HUES48 (cell line): ENCODE data around the gene DEPP1.
A peak's percentile ranks its signal among the peaks of the same experiment; 100 is the strongest.

Experiments
- H3K27ac ChIP-seq: one replicate; pipeline ENCODE4 v1.7.0; 2013; ENCODE audit warnings: low read depth, low read length, inconsistent platforms
- H3K27me3 ChIP-seq: 2 replicates; pipeline ENCODE4 v1.6.1; 2013; ENCODE audit warnings: mild to moderate bottlenecking, low read length; ENCODE audit not compliant: control insufficient read depth, insufficient read depth
- H3K36me3 ChIP-seq: 2 replicates; pipeline ENCODE4 v1.6.1; 2013; ENCODE audit warnings: low read length; ENCODE audit not compliant: control insufficient read depth, insufficient read depth
- H3K4me1 ChIP-seq: 2 replicates; pipeline ENCODE4 v1.6.1; 2013; ENCODE audit warnings: mild to moderate bottlenecking, low read length; ENCODE audit not compliant: control insufficient read depth, insufficient read depth
- H3K4me3 ChIP-seq: 2 replicates; pipeline ENCODE4 v1.5.1; 2013; ENCODE audit warnings: mild to moderate bottlenecking, low read depth, low read length
- H3K9ac ChIP-seq: 2 replicates; pipeline ENCODE4 v1.6.1; 2013; ENCODE audit warnings: mild to moderate bottlenecking, low read depth, low read length, moderate library complexity
- H3K9me3 ChIP-seq: 2 replicates; pipeline ENCODE4 v1.6.1; 2013; ENCODE audit warnings: low read length; ENCODE audit not compliant: control insufficient read depth, insufficient read depth

DEPP1 gene

DNA sequence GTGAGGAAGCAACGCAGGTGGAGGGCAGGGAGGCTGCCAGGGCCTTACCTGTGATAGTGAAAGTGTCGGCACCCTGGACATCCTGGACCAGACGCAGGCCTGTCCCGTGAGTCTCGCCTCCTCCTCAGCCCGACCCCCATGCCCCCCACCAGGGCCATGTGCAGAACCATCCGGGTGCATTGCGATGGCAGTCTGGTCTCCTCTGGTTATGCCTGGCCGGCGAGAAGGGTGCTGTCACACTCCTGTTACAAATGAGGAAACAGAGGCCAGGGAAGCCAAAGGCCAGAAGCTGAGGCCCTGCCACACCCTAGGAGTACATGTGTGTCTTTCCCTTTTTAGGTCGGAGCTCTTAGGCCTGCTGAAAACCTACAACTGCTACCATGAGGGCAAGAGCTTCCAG, 7.2 kb downstream of the DEPP1 start:
- no peak overlapping the region for H3K27ac ChIP-seq
- no peaks in the 10 kb centered on the region for H3K27me3 ChIP-seq
- H3K36me3 ChIP-seq = no peaks in the 10 kb centered on the region; the same call in 1 of the 2 replicates
- no peak overlapping the region for H3K9ac ChIP-seq
- H3K4me1 ChIP-seq = peaks cover 31% of the 10 kb centered on the region
- no peaks in the 10 kb centered on the region for H3K9me3 ChIP-seq
- H3K4me3 ChIP-seq = no peak overlapping the region

DNA sequence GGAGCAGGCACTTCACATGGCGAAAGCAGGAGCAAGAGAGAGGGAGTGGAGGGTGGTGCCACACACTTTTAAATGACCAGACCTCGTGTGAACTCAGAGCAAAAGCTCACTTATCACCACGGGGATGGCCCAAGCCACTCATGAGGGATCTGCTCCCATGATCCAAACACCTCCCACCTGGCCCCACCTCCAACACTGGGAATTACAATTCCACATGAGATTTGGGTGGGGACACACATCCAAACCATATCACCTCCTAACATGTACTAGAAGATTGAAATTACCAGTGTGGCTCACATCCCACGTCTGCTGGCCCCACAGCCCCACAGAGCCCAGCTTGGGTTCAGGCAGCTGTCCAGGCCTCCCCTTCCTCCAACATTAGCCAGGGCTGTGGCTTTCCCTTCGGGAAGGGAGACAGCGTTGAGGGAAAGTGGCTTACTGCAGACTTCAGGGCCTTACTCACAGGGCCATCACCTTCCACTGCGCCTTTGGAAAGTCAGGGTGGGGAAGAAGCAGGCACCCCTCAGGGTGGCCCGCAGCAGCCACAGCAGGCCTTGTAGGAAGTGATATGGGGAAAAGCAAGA, 7.7 kb downstream of the DEPP1 start:
- H3K4me3 ChIP-seq = no peak overlapping the region
- H3K9ac ChIP-seq = no peak overlapping the region
- peaks cover 26% of the 10 kb centered on the region for H3K4me1 ChIP-seq
- no peak overlapping the region for H3K27ac ChIP-seq
- H3K27me3 ChIP-seq = no peaks in the 10 kb centered on the region
- no peaks in the 10 kb centered on the region; the same call in 1 of the 2 replicates for H3K36me3 ChIP-seq
- no peaks in the 10 kb centered on the region for H3K9me3 ChIP-seq

DNA sequence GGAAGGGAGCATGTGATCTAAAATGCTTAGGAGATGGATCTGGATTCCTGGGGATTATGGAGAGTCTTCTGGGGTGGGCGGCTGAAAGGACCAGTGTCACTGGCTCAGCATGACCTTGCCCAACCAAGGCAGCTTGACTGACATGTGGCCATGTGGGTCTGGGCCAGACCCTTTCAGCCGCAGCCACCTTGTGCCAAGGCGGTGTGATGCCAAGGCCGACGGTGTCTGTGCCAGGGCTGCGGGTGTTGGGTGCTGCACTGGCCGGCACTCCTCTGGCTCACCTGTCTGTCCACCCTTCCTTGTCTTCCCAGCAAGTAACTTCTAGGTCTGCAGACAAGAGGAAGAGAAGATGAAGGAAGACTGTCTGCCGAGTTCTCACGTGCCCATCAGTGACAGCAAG, 8.8 kb downstream of the DEPP1 start:
- Histone ChIP-seq H3K9ac (no peak overlapping the region), H3K4me1 (peaks cover 30% of the 10 kb centered on the region), H3K27me3 (no peaks in the 10 kb centered on the region), H3K9me3 (no peaks in the 10 kb centered on the region), H3K36me3 (no peaks in the 10 kb centered on the region; the same call in 1 of the 2 replicates), H3K4me3 (no peak overlapping the region), H3K27ac (no peak overlapping the region)

GRCh38 chr10:44968500-44969400, 9.9 kb downstream of the DEPP1 start:
- no peaks in the 10 kb centered on the region for H3K27me3 ChIP-seq
- H3K9me3 ChIP-seq = no peaks in the 10 kb centered on the region
- H3K4me1 ChIP-seq = peaks cover 30% of the 10 kb centered on the region
- no peak overlapping the region for H3K9ac ChIP-seq
- H3K36me3 ChIP-seq = no peaks in the 10 kb centered on the region; the same call in 1 of the 2 replicates
- H3K4me3 ChIP-seq = no peak overlapping the region
- no peak overlapping the region for H3K27ac ChIP-seq

GRCh38 chr10:44968091-44968490, 10.5 kb downstream of the DEPP1 start:
- Histone ChIP-seq H3K36me3 (no peaks in the 10 kb centered on the region; the same call in 1 of the 2 replicates), H3K27me3 (no peaks in the 10 kb centered on the region), H3K27ac (no peak overlapping the region), H3K4me3 (no peak overlapping the region), H3K4me1 (peaks cover 30% of the 10 kb centered on the region), H3K9ac (no peak overlapping the region), H3K9me3 (no peaks in the 10 kb centered on the region)

GRCh38 chr10:44967616-44968015, 11.0 kb downstream of the DEPP1 start:
- Histone ChIP-seq H3K4me3 (no peak overlapping the region), H3K27ac (no peak overlapping the region), H3K9ac (no peak overlapping the region), H3K9me3 (no peaks in the 10 kb centered on the region), H3K4me1 (peaks cover 30% of the 10 kb centered on the region), H3K27me3 (no peaks in the 10 kb centered on the region), H3K36me3 (no peaks in the 10 kb centered on the region; the same call in 1 of the 2 replicates)

DNA sequence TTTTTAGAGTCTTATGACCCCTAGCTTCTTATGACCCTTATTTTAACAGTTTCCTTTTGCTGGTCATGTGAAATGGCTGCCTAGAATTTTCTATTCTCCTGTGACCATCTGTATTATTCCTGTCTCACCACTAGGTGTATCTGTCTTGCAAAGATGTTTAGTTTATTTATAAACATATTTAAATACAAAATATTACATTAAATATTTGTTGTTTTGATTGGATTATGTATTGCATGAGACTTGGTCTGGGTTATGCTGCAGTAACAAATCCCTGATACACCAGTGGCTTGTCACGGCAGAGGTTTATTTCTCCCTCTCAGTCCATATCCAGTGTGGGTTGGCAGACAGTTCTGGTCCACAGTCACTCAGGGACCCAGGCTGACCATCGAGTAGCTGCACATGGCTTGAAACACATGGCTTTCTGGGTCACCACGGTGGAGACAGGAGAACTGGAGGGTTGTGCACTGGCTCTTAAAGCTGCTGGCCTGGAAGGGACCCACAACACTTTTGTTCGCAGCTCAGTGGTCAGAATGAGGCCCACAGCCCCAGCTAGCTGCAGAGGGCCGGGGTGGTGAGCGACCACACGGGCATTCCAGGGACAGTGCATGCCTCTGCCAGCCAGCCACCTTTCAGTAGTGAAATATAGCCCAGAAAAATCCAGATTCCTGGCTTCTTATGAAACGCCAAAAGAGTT, 11.6 kb downstream of the DEPP1 start:
- H3K27me3 ChIP-seq = no peaks in the 10 kb centered on the region
- H3K36me3 ChIP-seq = no peaks in the 10 kb centered on the region; the same call in 1 of the 2 replicates
- no peak overlapping the region for H3K27ac ChIP-seq
- H3K9me3 ChIP-seq = no peaks in the 10 kb centered on the region
- H3K4me3 ChIP-seq = no peak overlapping the region
- H3K9ac ChIP-seq = no peak overlapping the region
- peaks cover 30% of the 10 kb centered on the region for H3K4me1 ChIP-seq

- Histone ChIP-seq H3K4me3 (no peak overlapping the region), H3K9me3 (no peaks in the 10 kb centered on the region), H3K27ac (no peak overlapping the region), H3K27me3 (no peaks in the 10 kb centered on the region), H3K4me1 (peaks cover 30% of the 10 kb centered on the region), H3K9ac (no peak overlapping the region), H3K36me3 (no peaks in the 10 kb centered on the region)
Observed at GRCh38 chr10:44966129-44966815, 12.3 kb downstream of the DEPP1 start.

DNA sequence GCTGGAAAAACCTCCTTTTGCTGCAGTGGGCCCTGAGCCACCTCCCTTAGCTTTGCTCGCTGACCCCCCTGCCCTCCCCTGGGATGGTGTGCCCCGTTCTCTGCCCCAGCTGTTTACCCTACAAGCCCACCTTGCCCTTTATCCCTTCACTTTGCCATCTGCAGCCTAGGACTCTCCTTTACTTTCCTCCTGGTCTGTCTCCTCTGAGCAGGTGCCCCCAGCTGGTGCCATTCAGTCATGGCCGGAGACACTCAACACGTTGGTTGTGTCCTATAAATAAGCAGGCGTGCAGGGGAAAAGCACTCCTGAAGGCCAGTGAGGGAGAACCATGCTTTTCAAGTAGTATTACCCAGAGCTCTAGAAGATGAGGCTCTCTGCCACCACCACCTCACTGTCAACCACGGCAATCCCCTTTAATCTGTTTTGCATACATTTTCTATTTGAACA, 12.9 kb downstream of the DEPP1 start:
- no peaks in the 10 kb centered on the region for H3K9me3 ChIP-seq
- no peak overlapping the region for H3K27ac ChIP-seq
- peaks cover 30% of the 10 kb centered on the region for H3K4me1 ChIP-seq
- 0 out of 2 replicates have a peak, but pooled peaks cover under 1% of the 10 kb centered on the region for H3K27me3 ChIP-seq
- no peak overlapping the region for H3K4me3 ChIP-seq
- H3K36me3 ChIP-seq = no peaks in the 10 kb centered on the region
- H3K9ac ChIP-seq = no peak overlapping the region

- no peaks in the 10 kb centered on the region for H3K9me3 ChIP-seq
- no peak overlapping the region for H3K9ac ChIP-seq
- peak overlapping the region; percentile 30 for H3K27ac ChIP-seq
- no peak overlapping the region for H3K4me3 ChIP-seq
- peaks cover 6% of the 10 kb centered on the region; the same call in 1 of the 2 replicates for H3K27me3 ChIP-seq
- H3K4me1 ChIP-seq = peaks cover 35% of the 10 kb centered on the region
- no peaks in the 10 kb centered on the region for H3K36me3 ChIP-seq
Observed at GRCh38 chr10:44965104-44965503, 13.5 kb downstream of the DEPP1 start.
